ENCODE measurements around the gene KCTD21.
A peak's percentile ranks its signal among the peaks of the same experiment; 100 is the strongest.

Gene KCTD21

DNA sequence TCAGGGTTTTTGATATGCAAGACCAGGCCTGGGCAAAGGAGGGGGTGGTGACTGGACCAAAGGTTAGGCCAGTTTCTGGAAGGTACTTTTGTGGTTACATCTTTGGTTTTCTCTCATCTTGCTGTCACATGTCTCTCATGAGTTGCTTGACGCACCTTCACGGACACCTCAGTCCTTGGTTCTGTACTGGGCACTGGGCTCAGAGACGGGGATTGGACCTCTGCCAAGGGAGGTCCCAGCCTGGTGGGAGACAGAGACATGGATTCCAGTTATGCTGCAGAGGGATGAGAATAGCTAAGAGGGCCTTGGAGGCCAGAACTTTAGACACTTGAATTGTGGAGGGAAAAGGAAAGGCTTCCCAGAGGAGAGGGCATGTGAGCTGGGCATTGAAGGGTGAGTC, 1.9 kb upstream of the KCTD21 start:
- Histone ChIP-seq H3F3A (ENCODE audit: insufficient read depth, low read length) (no peaks in the 10 kb centered on the region), H3K27me3 (replicated peaks; ENCODE audit: insufficient read depth, low read length) (no peaks in the 10 kb centered on the region), H3K27ac (ENCODE audit: low read length) (no peak overlapping the region), H3K4me2 (ENCODE audit: low read depth, low read length) (no peak overlapping the region), H3K4me3 (ENCODE audit: low read length) (no peak overlapping the region), H3K36me3 (replicated peaks; ENCODE audit: insufficient read depth, low read length) (no peaks in the 10 kb centered on the region), H3K79me2 (ENCODE audit: low read length) (0 out of 2 replicates have a peak, but pooled peaks cover 5% of the 10 kb centered on the region), H3K9me3 (replicated peaks; ENCODE audit: insufficient read depth, low read length) (no peaks in the 10 kb centered on the region), H2AFZ (ENCODE audit: low read length) (no peak overlapping the region), H4K20me1 (ENCODE audit: insufficient read depth, low read length) (no peaks in the 10 kb centered on the region), H3K9me2 (replicated peaks; ENCODE audit: insufficient read depth, low read length) (no peaks in the 10 kb centered on the region), H3K4me1 (ENCODE audit: low read length) (peaks cover 15% of the 10 kb centered on the region; the same call in 1 of the 2 replicates), H3K9ac (ENCODE audit: low read length) (no peak overlapping the region)
- DNase-seq = no peak
- TF ChIP-seq EZH2 (optimal IDR thresholded peaks at IDR 0.05; ENCODE audit: low read depth, low read length) (no peak), EZH2phosphoT487 (IDR thresholded peaks at IDR 0.05; ENCODE audit: low read length) (no peak)
- TF ChIP-seq, protein P1, sequence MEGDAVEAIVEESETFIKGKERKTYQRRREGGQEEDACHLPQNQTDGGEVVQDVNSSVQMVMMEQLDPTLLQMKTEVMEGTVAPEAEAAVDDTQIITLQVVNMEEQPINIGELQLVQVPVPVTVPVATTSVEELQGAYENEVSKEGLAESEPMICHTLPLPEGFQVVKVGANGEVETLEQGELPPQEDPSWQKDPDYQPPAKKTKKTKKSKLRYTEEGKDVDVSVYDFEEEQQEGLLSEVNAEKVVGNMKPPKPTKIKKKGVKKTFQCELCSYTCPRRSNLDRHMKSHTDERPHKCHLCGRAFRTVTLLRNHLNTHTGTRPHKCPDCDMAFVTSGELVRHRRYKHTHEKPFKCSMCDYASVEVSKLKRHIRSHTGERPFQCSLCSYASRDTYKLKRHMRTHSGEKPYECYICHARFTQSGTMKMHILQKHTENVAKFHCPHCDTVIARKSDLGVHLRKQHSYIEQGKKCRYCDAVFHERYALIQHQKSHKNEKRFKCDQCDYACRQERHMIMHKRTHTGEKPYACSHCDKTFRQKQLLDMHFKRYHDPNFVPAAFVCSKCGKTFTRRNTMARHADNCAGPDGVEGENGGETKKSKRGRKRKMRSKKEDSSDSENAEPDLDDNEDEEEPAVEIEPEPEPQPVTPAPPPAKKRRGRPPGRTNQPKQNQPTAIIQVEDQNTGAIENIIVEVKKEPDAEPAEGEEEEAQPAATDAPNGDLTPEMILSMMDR (IDR thresholded peaks at IDR 0.05; ENCODE audit: low read length) = no peak

DNA sequence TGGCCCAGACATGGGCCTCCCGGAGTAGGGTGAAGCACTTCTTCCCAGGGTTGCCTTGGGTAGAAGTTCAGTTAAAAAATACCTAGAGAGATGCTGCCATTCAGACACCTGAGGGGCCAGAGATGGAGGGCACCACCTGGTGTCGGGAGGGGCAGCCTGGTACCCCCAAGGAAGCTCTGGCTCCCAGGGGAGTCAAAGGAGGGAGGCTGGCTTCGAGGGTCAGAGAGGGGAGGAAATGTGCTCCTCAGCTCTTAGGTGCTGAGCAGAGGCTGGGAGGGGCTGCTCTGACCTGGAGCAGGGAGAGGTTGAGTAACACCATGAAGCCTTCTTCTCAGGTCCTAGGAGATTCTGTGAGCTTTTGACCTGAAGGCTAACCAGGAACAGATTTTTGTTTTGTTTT, 1.4 kb upstream of the KCTD21 start:
- H3K9ac ChIP-seq (ENCODE audit: low read length) = no peak overlapping the region
- no peak overlapping the region for H3K27ac ChIP-seq (ENCODE audit: low read length)
- peaks cover 15% of the 10 kb centered on the region; the same call in 1 of the 2 replicates for H3K4me1 ChIP-seq (ENCODE audit: low read length)
- H3K79me2 ChIP-seq (ENCODE audit: low read length) = 0 out of 2 replicates have a peak, but pooled peaks cover 5% of the 10 kb centered on the region
- H3K9me2 ChIP-seq (replicated peaks; ENCODE audit: insufficient read depth, low read length) = no peaks in the 10 kb centered on the region
- no peaks in the 10 kb centered on the region for H4K20me1 ChIP-seq (ENCODE audit: insufficient read depth, low read length)
- no peaks in the 10 kb centered on the region for H3K36me3 ChIP-seq (replicated peaks; ENCODE audit: insufficient read depth, low read length)
- no peak for DNase-seq
- H3F3A ChIP-seq (ENCODE audit: insufficient read depth, low read length) = no peaks in the 10 kb centered on the region
- no peaks in the 10 kb centered on the region for H3K9me3 ChIP-seq (replicated peaks; ENCODE audit: insufficient read depth, low read length)
- H2AFZ ChIP-seq (ENCODE audit: low read length) = no peak overlapping the region
- TF ChIP-seq EZH2 (optimal IDR thresholded peaks at IDR 0.05; ENCODE audit: low read depth, low read length) = no peak
- TF ChIP-seq, protein P1 (IDR thresholded peaks at IDR 0.05; ENCODE audit: low read length) = no peak
- TF ChIP-seq EZH2phosphoT487 (IDR thresholded peaks at IDR 0.05; ENCODE audit: low read length) = no peak
- H3K4me2 ChIP-seq (ENCODE audit: low read depth, low read length) = peak overlapping the region; percentile 94
- no peaks in the 10 kb centered on the region for H3K27me3 ChIP-seq (replicated peaks; ENCODE audit: insufficient read depth, low read length)
- no peak overlapping the region for H3K4me3 ChIP-seq (ENCODE audit: low read length)

DNA sequence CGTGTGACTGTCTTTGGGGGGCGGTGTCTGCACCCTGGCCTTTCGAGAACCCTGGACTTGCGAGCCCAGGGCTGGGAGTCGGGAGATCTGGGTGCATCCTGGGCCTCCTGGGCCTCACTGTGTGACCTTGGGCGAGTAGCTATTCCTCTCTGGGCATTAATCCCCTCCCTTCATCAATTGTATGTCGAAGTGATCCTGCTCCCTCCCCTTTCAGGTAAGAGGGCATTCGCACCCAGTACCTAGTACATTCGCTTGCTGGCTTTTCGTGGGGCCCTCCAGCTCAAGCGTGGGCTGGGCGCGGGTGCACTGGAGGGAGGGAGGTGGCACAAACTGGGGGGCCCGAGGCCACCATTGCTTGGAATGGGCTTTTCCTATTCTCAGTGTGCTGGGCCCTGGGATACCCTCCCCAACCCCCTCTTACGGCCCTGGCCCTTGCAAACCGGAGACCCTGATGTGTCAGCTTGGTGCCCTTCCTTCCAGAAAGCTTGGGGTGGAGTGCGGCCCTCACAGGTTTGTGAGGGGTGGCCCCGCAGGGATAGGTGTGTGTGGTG, 823 bp upstream of the KCTD21 start:
- Histone ChIP-seq H3K4me3 (ENCODE audit: low read length) (peak overlapping the region; percentile 89), H3K36me3 (replicated peaks; ENCODE audit: insufficient read depth, low read length) (no peaks in the 10 kb centered on the region), H3K9me2 (replicated peaks; ENCODE audit: insufficient read depth, low read length) (no peaks in the 10 kb centered on the region), H3K4me2 (ENCODE audit: low read depth, low read length) (peak overlapping the region; percentile 94), H3K9ac (ENCODE audit: low read length) (peak overlapping the region; percentile 67), H2AFZ (ENCODE audit: low read length) (peak overlapping the region; percentile 95), H3K27me3 (replicated peaks; ENCODE audit: insufficient read depth, low read length) (no peaks in the 10 kb centered on the region), H3K27ac (ENCODE audit: low read length) (no peak overlapping the region), H3K9me3 (replicated peaks; ENCODE audit: insufficient read depth, low read length) (no peaks in the 10 kb centered on the region), H4K20me1 (ENCODE audit: insufficient read depth, low read length) (no peaks in the 10 kb centered on the region), H3K4me1 (ENCODE audit: low read length) (peaks cover 15% of the 10 kb centered on the region; the same call in 1 of the 2 replicates), H3F3A (ENCODE audit: insufficient read depth, low read length) (no peaks in the 10 kb centered on the region), H3K79me2 (ENCODE audit: low read length) (0 out of 2 replicates have a peak, but pooled peaks cover 5% of the 10 kb centered on the region)
- no peak for DNase-seq
- TF ChIP-seq EZH2phosphoT487 (IDR thresholded peaks at IDR 0.05; ENCODE audit: low read length) (no peak), EZH2 (optimal IDR thresholded peaks at IDR 0.05; ENCODE audit: low read depth, low read length) (no peak)
- TF ChIP-seq, protein P1 (IDR thresholded peaks at IDR 0.05; ENCODE audit: low read length) = no peak
